WTC11 (cell line): ENCODE data around the gene LRRC7. TPM values are rescaled to one million over a fixed set of nuclear protein-coding genes. Genes with fewer than 3 reads are reported as not detected.

Experiments used
- ATAC-seq: fragments of 200-7000 bp; cut with Tn5 transposase; 2 replicates; pipeline ENCODE4 v1.10.0; 2021; ENCODE audit warnings: mild to moderate bottlenecking, moderate library complexity
- CTCF ChIA-PET: fragments of 300-600 bp; sonication (Branson Sonifier 250); formaldehyde crosslinking; loops from one replicate; lab custom pipeline; 2021; ENCODE audit warnings: antibody characterized with exemption; lab: Charles Lee
- POLR2A ChIA-PET: fragments of 350-600 bp; sonication (Branson Sonifier 250); formaldehyde crosslinking; loops from one replicate; lab custom pipeline; 2021; ENCODE audit warnings: antibody characterized with exemption; lab: Charles Lee
- DNase-seq: peaks from one replicate; pipeline ENCODE4 v3.0.0; 2021; ENCODE audit warnings: low spot score
- H3K27ac Mint-ChIP-seq: 2 replicates; pipeline ENCODE4 v1.8.0; 2021; ENCODE audit warnings: mixed read lengths
- H3K27me3 Mint-ChIP-seq: 2 replicates; pipeline ENCODE4 v1.8.0; 2021; ENCODE audit warnings: low read depth, mild to moderate bottlenecking, moderate library complexity, mixed read lengths
- H3K36me3 Mint-ChIP-seq: 2 replicates; pipeline ENCODE4 v1.8.0; 2021; ENCODE audit warnings: mixed read lengths
- H3K4me1 Mint-ChIP-seq: 2 replicates; pipeline ENCODE4 v1.8.0; 2022; ENCODE audit warnings: mixed read lengths
- H3K4me3 Mint-ChIP-seq: 2 replicates; pipeline ENCODE4 v1.8.0; 2021; ENCODE audit warnings: mild to moderate bottlenecking, moderate library complexity, mixed read lengths
- H3K9me3 Mint-ChIP-seq: 2 replicates; pipeline ENCODE4 v1.8.0; 2021; ENCODE audit warnings: mixed read lengths
- AR ChIP-seq: fragments of 250-450 bp; sonication (Bioruptor Pico); IDR thresholded peaks from 2 replicates; pipeline ENCODE4 v1.9.0; 2021; ENCODE audit warnings: mild to moderate bottlenecking
- ARID4B ChIP-seq: sonication (generic); formaldehyde crosslinking; IDR thresholded peaks from 2 replicates; pipeline ENCODE4 v1.8.0; 2023; ENCODE audit warnings: missing genetic modification reagents, mild to moderate bottlenecking, borderline replicate concordance
- ATF1 ChIP-seq: sonication (generic); formaldehyde crosslinking; IDR thresholded peaks from 2 replicates; pipeline ENCODE4 v1.8.1; 2023; ENCODE audit warnings: mild to moderate bottlenecking, moderate library complexity, missing genetic modification reagents
- CBFB ChIP-seq: sonication (generic); formaldehyde crosslinking; IDR thresholded peaks from 2 replicates; pipeline ENCODE4 v1.8.1; 2022; ENCODE audit warnings: mild to moderate bottlenecking, low read depth, missing genetic modification reagents
- CREM ChIP-seq: sonication (generic); formaldehyde crosslinking; IDR thresholded peaks from 2 replicates; pipeline ENCODE4 v1.8.1; 2022; ENCODE audit warnings: mild to moderate bottlenecking, missing genetic modification reagents, moderate library complexity
- ERG ChIP-seq: fragments of 250-450 bp; sonication (Bioruptor Pico); IDR thresholded peaks from 2 replicates; pipeline ENCODE4 v1.8.0; 2021; ENCODE audit warnings: mild to moderate bottlenecking
- ETV6 ChIP-seq: sonication (generic); formaldehyde crosslinking; IDR thresholded peaks from 2 replicates; pipeline ENCODE4 v1.8.1; 2022; ENCODE audit warnings: mild to moderate bottlenecking, missing genetic modification reagents
- HMGXB4 ChIP-seq: sonication (generic); formaldehyde crosslinking; IDR thresholded peaks from 2 replicates; pipeline ENCODE4 v1.8.1; 2023; ENCODE audit warnings: mild to moderate bottlenecking, moderate library complexity, missing genetic modification reagents
- NFYB ChIP-seq: sonication (generic); formaldehyde crosslinking; conservative IDR thresholded peaks from 2 replicates; pipeline ENCODE4 v1.8.0; 2022; ENCODE audit warnings: low read depth, missing genetic modification reagents
- OVOL2 ChIP-seq: fragments of 250-450 bp; sonication (Bioruptor Pico); IDR thresholded peaks from 2 replicates; pipeline ENCODE4 v1.9.0; 2021; ENCODE audit warnings: mild to moderate bottlenecking, borderline replicate concordance
- RORB ChIP-seq: fragments of 250-450 bp; sonication (Bioruptor Pico); IDR thresholded peaks from 2 replicates; pipeline ENCODE4 v1.9.0; 2021; ENCODE audit warnings: mild to moderate bottlenecking
- USF2 ChIP-seq: sonication (generic); formaldehyde crosslinking; IDR thresholded peaks from 2 replicates; pipeline ENCODE4 v1.8.1; 2023; ENCODE audit warnings: mild to moderate bottlenecking, missing genetic modification reagents, moderate library complexity
- ZNF121 ChIP-seq: sonication (generic); formaldehyde crosslinking; IDR thresholded peaks from 2 replicates; pipeline ENCODE4 v1.8.0; 2023; ENCODE audit warnings: missing genetic modification reagents
- ZNF219 ChIP-seq: sonication (generic); formaldehyde crosslinking; IDR thresholded peaks from 2 replicates; pipeline ENCODE4 v1.8.0; 2023; ENCODE audit warnings: missing genetic modification reagents, mild to moderate bottlenecking, borderline replicate concordance
- ZNF512 ChIP-seq: sonication (generic); formaldehyde crosslinking; IDR thresholded peaks from 2 replicates; pipeline ENCODE4 v1.8.1; 2022; ENCODE audit warnings: missing genetic modification reagents, borderline replicate concordance
- ZSCAN18 ChIP-seq: fragments of 250-450 bp; sonication (Bioruptor Pico); IDR thresholded peaks from 2 replicates; pipeline ENCODE4 v2.1.2; 2022; ENCODE audit warnings: mild to moderate bottlenecking, moderate library complexity
- total RNA-seq: library from RNA; stranded (reverse); gene quantifications from 3 replicates; pipeline ENCODE4 v1.2.3, GENCODE V29; 2021

Gene LRRC7
- total RNA-seq, 1 experiment from 2014 or later, result not detected

- ATAC-seq, result no peak
- no peaks in the 10 kb centered on the region for H3K27me3 Mint-ChIP-seq
- no peak for DNase-seq
- no peaks in the 10 kb centered on the region for H3K9me3 Mint-ChIP-seq
- H3K4me3 Mint-ChIP-seq, result no peak overlapping the region
- TF ChIP-seq ZNF121 (CRISPR knock-in tag) (no peak), ZNF219 (CRISPR knock-in tag) (no peak), CREM (no peak), ARID4B (no peak), NFYB (CRISPR knock-in tag) (no peak), HMGXB4 (CRISPR knock-in tag) (no peak), AR (CRISPR knock-in tag) (no peak), ATF1 (CRISPR knock-in tag) (no peak), ERG (CRISPR knock-in tag) (no peak), RORB (CRISPR knock-in tag) (no peak)
- no peaks in the 10 kb centered on the region for H3K36me3 Mint-ChIP-seq
- no peak overlapping the region for H3K27ac Mint-ChIP-seq
- no peaks in the 10 kb centered on the region for H3K4me1 Mint-ChIP-seq
- ChIA-PET CTCF (interaction anchor here (1.1 kb wide), 1 partner anchor 150 kb away, joined by 3 read pairs; no protein-coding TSS in a partner anchor), POLR2A (no interaction called here)
Measured at GRCh38 chr1:69991644-69992043, 423.9 kb downstream of the LRRC7 start.

GRCh38 chr1:69992594-69992993 is 424.9 kb downstream of the LRRC7 start:
- no peak for ATAC-seq
- no peaks in the 10 kb centered on the region for H3K4me1 Mint-ChIP-seq
- H3K27me3 Mint-ChIP-seq, result no peaks in the 10 kb centered on the region
- H3K36me3 Mint-ChIP-seq, result no peaks in the 10 kb centered on the region
- H3K4me3 Mint-ChIP-seq, result no peak overlapping the region
- POLR2A ChIA-PET, result no interaction called here
- no peaks in the 10 kb centered on the region; the same call in 1 of the 2 replicates for H3K9me3 Mint-ChIP-seq
- no peak for DNase-seq
- CTCF ChIA-PET, result no interaction called here
- H3K27ac Mint-ChIP-seq, result no peak overlapping the region
- TF ChIP-seq ARID4B (no peak), ZSCAN18 (CRISPR knock-in tag) (no peak), CBFB (no peak), ETV6 (CRISPR knock-in tag) (no peak), ZNF512 (CRISPR knock-in tag) (no peak), USF2 (CRISPR knock-in tag) (no peak), OVOL2 (CRISPR knock-in tag) (no peak)
